Astrocyte of the cerebellum (primary cell): ENCODE measurements around the gene CDH4.

Experiments used
- DNase-seq: peaks from one replicate; pipeline ENCODE4 v3.0.0-alpha.2; 2011; ENCODE audit warnings: low read depth
- H3K4me3 ChIP-seq: 2 replicates; pipeline ENCODE4 v1.5.1; 2011; ENCODE audit warnings: mild to moderate bottlenecking, low read depth, low read length, moderate library complexity
- CTCF ChIP-seq: IDR thresholded peaks from 2 replicates; pipeline ENCODE4 v1.5.1; 2012; ENCODE audit warnings: low read length, low read depth, moderate library complexity, mild to moderate bottlenecking; ENCODE audit errors: missing control alignments
- in situ Hi-C: cut with HindIII; loops from 2 replicates; pipeline ENCODE4 v1.10.0; 2017; ENCODE audit warnings: low sequenced_read_pairs

Gene CDH4

DNA sequence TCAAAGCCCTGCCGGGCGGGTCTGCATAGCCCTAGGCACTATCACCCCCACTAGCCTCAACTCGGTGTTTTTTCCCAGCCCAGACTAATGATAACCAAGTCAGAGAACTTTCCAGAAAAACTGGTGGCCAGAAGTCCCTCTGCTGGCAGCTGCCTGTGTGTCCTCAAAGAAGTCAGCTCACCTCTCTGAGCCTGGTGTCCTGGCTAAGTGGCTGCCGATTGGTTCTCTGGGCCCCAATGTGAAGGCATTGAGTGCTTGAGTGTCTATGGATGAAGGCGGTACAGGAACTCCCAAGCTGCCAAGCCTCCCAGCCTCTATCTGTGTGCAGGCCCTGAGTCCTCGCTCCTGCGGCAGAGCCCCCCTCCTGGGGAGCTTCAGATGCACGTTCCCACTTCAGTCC is 458.0 kb downstream of the CDH4 start:
- TF ChIP-seq CTCF: no peak
- in situ Hi-C loops: no loop called here
- H3K4me3 ChIP-seq: no peak overlapping the region
- DNase-seq: no peak

DNA sequence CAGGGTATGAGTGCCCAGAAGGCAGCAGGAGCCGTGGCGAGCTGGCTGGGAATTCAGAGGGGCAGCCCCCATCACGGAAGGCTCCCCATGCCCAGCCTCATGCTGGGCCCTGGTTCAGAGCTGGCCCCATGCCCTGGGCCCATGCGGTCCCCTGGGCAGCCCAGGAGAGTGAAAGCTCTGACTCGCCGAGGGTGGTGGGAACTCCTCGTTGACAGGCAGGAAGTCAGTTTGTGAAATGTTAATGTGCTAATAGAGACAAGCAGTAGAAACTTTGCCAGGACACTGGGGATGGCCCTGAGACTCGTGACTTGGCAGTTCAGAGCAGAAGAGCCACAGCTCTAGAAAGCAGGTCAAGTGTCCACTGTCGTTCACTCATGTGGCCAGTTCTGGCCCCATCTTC is 460.6 kb downstream of the CDH4 start:
- no peak for DNase-seq
- no peak for TF ChIP-seq CTCF
- no peak overlapping the region for H3K4me3 ChIP-seq
- in situ Hi-C loops: no loop called here

- no peak for TF ChIP-seq CTCF
- H3K4me3 ChIP-seq: no peak overlapping the region
- no peak for DNase-seq
- in situ Hi-C loops: no loop called here
Measured at GRCh38 chr20:61718361-61719005, 466.4 kb downstream of the CDH4 start.

- no peak for DNase-seq
- TF ChIP-seq CTCF: no peak
- no peak overlapping the region for H3K4me3 ChIP-seq
- in situ Hi-C loops: no loop called here
Measured at GRCh38 chr20:61719691-61720347, 467.8 kb downstream of the CDH4 start.

GRCh38 chr20:61720348-61720696 is 468.3 kb downstream of the CDH4 start:
- in situ Hi-C loops: no loop called here
- DNase-seq: no peak
- no peak overlapping the region for H3K4me3 ChIP-seq
- TF ChIP-seq CTCF: no peak

GRCh38 chr20:61722146-61722678 is 470.2 kb downstream of the CDH4 start:
- H3K4me3 ChIP-seq: no peak overlapping the region
- no peak for TF ChIP-seq CTCF
- in situ Hi-C loops: no loop called here
- no peak for DNase-seq
